Neutrophil (primary cell): Measurements from ENCODE around the gene SAP25.
A peak's percentile ranks its signal among the peaks of the same experiment; 100 is the strongest.

Experiments used
- H3K27ac ChIP-seq: fragments of 200-600 bp; sonication (generic); 2 replicates; pipeline ENCODE4 v1.5.1; 2016; ENCODE audit warnings: mild to moderate bottlenecking, moderate library complexity
- H3K27me3 ChIP-seq: fragments of 200-600 bp; sonication (generic); 2 replicates; pipeline ENCODE4 v1.6.0; 2016; ENCODE audit warnings: mild to moderate bottlenecking
- H3K36me3 ChIP-seq: fragments of 200-600 bp; sonication (generic); 2 replicates; pipeline ENCODE4 v1.5.1; 2017
- H3K4me1 ChIP-seq, 2 experiments: fragments of 200-600 bp in 1 of 2; sonication (generic) in 1 of 2; 1 replicate in 1 of 2; 2 replicates in 1 of 2; pipeline versions ENCODE4 v1.5.1 to v1.6.1; 2013 to 2016; ENCODE audit warnings: low read depth in 1 of 2, low read length in 1 of 2, mild to moderate bottlenecking in 1 of 2, moderate library complexity in 1 of 2; ENCODE audit not compliant: control insufficient read depth in 1 of 2, insufficient read depth in 1 of 2
- H3K4me3 ChIP-seq, 2 experiments: fragments of 200-600 bp in 1 of 2; sonication (generic) in 1 of 2; 1 replicate in 1 of 2; 2 replicates in 1 of 2; pipeline ENCODE4 v1.5.1; 2013 to 2016; ENCODE audit warnings: low read depth in 1 of 2, low read length in 1 of 2, mild to moderate bottlenecking in 1 of 2, moderate library complexity in 1 of 2
- H3K9me3 ChIP-seq: fragments of 200-600 bp; sonication (generic); 2 replicates; pipeline ENCODE4 v1.5.1; 2016
- CTCF ChIP-seq: fragments of 200-600 bp; sonication (generic); IDR thresholded peaks from 2 replicates; pipeline ENCODE4 v1.5.1; 2016; ENCODE audit warnings: antibody characterized with exemption

SAP25 gene

GRCh38 chr7:100580466-100581283 lies 7.0 kb upstream of the SAP25 start:
- Histone ChIP-seq H3K9me3 (no peaks in the 10 kb centered on the region), H3K36me3 (peaks cover 69% of the 10 kb centered on the region), H3K4me1 (peaks cover 21 to 38% of the 10 kb centered on the region in 2 experiments), H3K27ac (peak overlapping the region; percentile 15), H3K27me3 (no peaks in the 10 kb centered on the region), H3K4me3 (no peak overlapping the region)
- TF ChIP-seq CTCF: no peak

GRCh38 chr7:100578246-100579183 lies 4.8 kb upstream of the SAP25 start:
- no peak overlapping the region for H3K27ac ChIP-seq
- TF ChIP-seq CTCF: no peak
- no peaks in the 10 kb centered on the region for H3K27me3 ChIP-seq
- no peak overlapping the region for H3K4me3 ChIP-seq
- peaks cover 91% of the 10 kb centered on the region for H3K36me3 ChIP-seq
- H3K4me1 ChIP-seq: peaks cover 17 to 21% of the 10 kb centered on the region in 2 experiments
- no peaks in the 10 kb centered on the region for H3K9me3 ChIP-seq

- Histone ChIP-seq H3K27ac (no peak overlapping the region), H3K4me1 (peaks cover 7 to 11% of the 10 kb centered on the region in 2 experiments), H3K36me3 (peaks cover 100% of the 10 kb centered on the region), H3K27me3 (peaks cover 9% of the 10 kb centered on the region), H3K9me3 (no peaks in the 10 kb centered on the region), H3K4me3 (no peak overlapping the region)
- TF ChIP-seq CTCF: no peak
Measured at GRCh38 chr7:100577507-100577906, 3.8 kb upstream of the SAP25 start.

GRCh38 chr7:100577103-100577502 lies 3.4 kb upstream of the SAP25 start:
- H3K9me3 ChIP-seq: no peaks in the 10 kb centered on the region
- H3K27ac ChIP-seq: no peak overlapping the region
- H3K4me1 ChIP-seq: peaks cover 4 to 7% of the 10 kb centered on the region in 2 experiments
- TF ChIP-seq CTCF: no peak
- H3K36me3 ChIP-seq: peaks cover 100% of the 10 kb centered on the region
- peaks cover 13% of the 10 kb centered on the region for H3K27me3 ChIP-seq
- H3K4me3 ChIP-seq: no peak overlapping the region

- no peak overlapping the region for H3K4me3 ChIP-seq
- H3K27ac ChIP-seq: no peak overlapping the region
- peaks cover 100% of the 10 kb centered on the region for H3K36me3 ChIP-seq
- TF ChIP-seq CTCF: no peak
- H3K9me3 ChIP-seq: no peaks in the 10 kb centered on the region
- H3K27me3 ChIP-seq: peaks cover 19% of the 10 kb centered on the region
- H3K4me1 ChIP-seq: peaks cover 3 to 8% of the 10 kb centered on the region in 2 experiments
Measured at GRCh38 chr7:100576384-100576993, 2.8 kb upstream of the SAP25 start.
